ENCODE measurements around the gene MEX3C. TPM values are rescaled to one million over a fixed set of nuclear protein-coding genes. Genes with fewer than 3 reads are reported as not detected.

The MEX3C gene
- 81.3 TPM for total RNA-seq (ENCODE audit: unreplicated experiment)
- long read RNA-seq, partial matches to known transcripts, result 0 of 1 reads
- long read RNA-seq, other reads (novel, unspliced or antisense), result 0 of 1 reads

GRCh38 chr18:51197661-51198424 lies at the start of gene MEX3C:
Gene MEX3C, minus strand, starts transcription at chr18:51197681. Its CDS starts 361 bp downstream, at chr18:51197320.
- DNase-seq, result peak; percentile 99
- peaks cover 20% of the 10 kb centered on the region for H3K9me3 Mint-ChIP-seq (ENCODE audit: unreplicated experiment)
- peak; percentile 27 for TF ChIP-seq CTCF (IDR thresholded peaks at IDR 0.05; ENCODE audit: partially characterized antibody, unreplicated experiment)
- peaks cover 19% of the 10 kb centered on the region for H3K27me3 Mint-ChIP-seq (ENCODE audit: unreplicated experiment)
- H3K4me3 Mint-ChIP-seq (ENCODE audit: unreplicated experiment), result peak within 1 kb of the TSS; percentile 91
- peaks cover 8% of the 10 kb centered on the region for H3K4me1 Mint-ChIP-seq (ENCODE audit: low read depth, unreplicated experiment)
- peaks cover 7% of the 10 kb centered on the region for H3K36me3 Mint-ChIP-seq (ENCODE audit: unreplicated experiment)
- H3K27ac Mint-ChIP-seq (ENCODE audit: unreplicated experiment), result peak within 1 kb of the TSS; percentile 97

- no peak for DNase-seq
- H3K9me3 Mint-ChIP-seq (ENCODE audit: unreplicated experiment), result no peaks in the 10 kb centered on the region
- no peak overlapping the region for H3K4me3 Mint-ChIP-seq (ENCODE audit: unreplicated experiment)
- no peaks in the 10 kb centered on the region for H3K4me1 Mint-ChIP-seq (ENCODE audit: low read depth, unreplicated experiment)
- no peak overlapping the region for H3K27ac Mint-ChIP-seq (ENCODE audit: unreplicated experiment)
- no peaks in the 10 kb centered on the region for H3K36me3 Mint-ChIP-seq (ENCODE audit: unreplicated experiment)
- H3K27me3 Mint-ChIP-seq (ENCODE audit: unreplicated experiment), result no peaks in the 10 kb centered on the region
- TF ChIP-seq CTCF (IDR thresholded peaks at IDR 0.05; ENCODE audit: partially characterized antibody, unreplicated experiment), result no peak
Measured at GRCh38 chr18:51241226-51241625, 43.7 kb upstream of the MEX3C start.

DNA sequence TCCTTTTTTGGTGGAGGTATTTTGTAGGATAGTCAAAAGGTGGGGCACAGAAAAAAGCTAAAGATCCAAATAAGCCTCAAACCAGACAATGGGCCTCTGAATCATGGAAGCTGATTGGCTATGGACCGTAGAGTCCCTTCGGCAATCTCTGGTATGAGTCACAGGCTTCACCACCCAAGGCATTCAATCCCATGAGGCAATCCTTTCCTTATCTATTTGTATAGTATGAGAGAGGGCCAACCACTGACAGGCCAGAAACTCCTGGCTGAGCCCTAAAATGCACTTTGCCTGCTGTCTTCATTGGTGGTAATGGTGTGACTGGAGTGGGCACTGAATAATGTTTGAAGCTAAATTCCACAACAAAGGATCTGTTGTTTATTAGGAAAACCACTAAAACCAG lies 38.7 kb upstream of the MEX3C start:
- Mint-ChIP-seq H3K27ac (ENCODE audit: unreplicated experiment) (no peak overlapping the region), H3K36me3 (ENCODE audit: unreplicated experiment) (no peaks in the 10 kb centered on the region), H3K9me3 (ENCODE audit: unreplicated experiment) (no peaks in the 10 kb centered on the region), H3K27me3 (ENCODE audit: unreplicated experiment) (peaks cover 4% of the 10 kb centered on the region), H3K4me3 (ENCODE audit: unreplicated experiment) (no peak overlapping the region), H3K4me1 (ENCODE audit: low read depth, unreplicated experiment) (peaks cover 8% of the 10 kb centered on the region)
- DNase-seq, result no peak
- no peak for TF ChIP-seq CTCF (IDR thresholded peaks at IDR 0.05; ENCODE audit: partially characterized antibody, unreplicated experiment)

GRCh38 chr18:51235009-51235789 lies 37.7 kb upstream of the MEX3C start:
- Mint-ChIP-seq H3K4me3 (ENCODE audit: unreplicated experiment) (no peak overlapping the region), H3K27me3 (ENCODE audit: unreplicated experiment) (peaks cover 4% of the 10 kb centered on the region), H3K4me1 (ENCODE audit: low read depth, unreplicated experiment) (peaks cover 8% of the 10 kb centered on the region), H3K27ac (ENCODE audit: unreplicated experiment) (peak overlapping the region; percentile 11), H3K9me3 (ENCODE audit: unreplicated experiment) (no peaks in the 10 kb centered on the region), H3K36me3 (ENCODE audit: unreplicated experiment) (no peaks in the 10 kb centered on the region)
- peak; percentile 26 for DNase-seq
- TF ChIP-seq CTCF (IDR thresholded peaks at IDR 0.05; ENCODE audit: partially characterized antibody, unreplicated experiment), result no peak
